Fibroblast of the conjunctiva (primary cell): ENCODE measurements around the gene PCDHB14.
"Not testable (repeated sequence)": the region's sequence is repeated elsewhere in the genome, so short reads cannot be mapped to it uniquely, and the experiment has no call there.

Experiments used
- DNase-seq: peaks from one replicate; pipeline ENCODE4 v3.0.0-alpha.2; 2010; ENCODE audit warnings: low read depth

The PCDHB14 gene

DNA sequence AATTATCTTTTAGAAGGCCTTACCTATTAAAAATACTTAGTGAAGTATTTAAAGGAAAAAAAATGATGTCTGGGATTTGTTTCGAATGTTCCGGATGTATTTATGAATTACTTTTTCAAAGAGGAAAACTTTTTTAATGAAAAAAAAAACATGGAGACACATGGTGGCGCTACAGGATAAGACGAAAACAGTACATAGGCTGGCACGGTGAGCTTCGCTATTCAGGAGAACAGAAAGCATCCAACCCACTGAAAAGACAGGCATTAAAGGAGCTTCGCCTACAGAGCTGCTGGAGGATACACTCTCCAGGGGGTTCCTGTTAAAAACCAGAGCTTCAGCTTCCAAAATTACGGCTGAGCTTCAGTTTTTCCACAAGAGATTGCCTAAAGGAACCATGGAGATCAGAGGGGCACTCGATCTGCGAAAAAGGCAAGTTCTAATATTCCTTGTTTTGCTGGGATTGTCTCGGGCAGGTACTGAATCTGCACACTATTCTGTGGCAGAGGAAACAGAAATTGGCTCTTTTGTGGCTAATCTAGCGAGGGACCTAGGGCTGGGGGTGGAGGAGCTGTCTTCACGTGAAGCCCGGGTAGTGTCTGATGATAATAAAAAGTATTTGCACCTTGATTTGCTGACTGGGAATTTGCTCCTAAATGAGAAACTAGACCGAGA is at the start of gene PCDHB14:
TSS of gene PCDHB14 (plus strand) at position 232 of the 672 bp plus-strand sequence. CDS start at position 395, 163 bp downstream.
- DNase-seq: no peak

DNA sequence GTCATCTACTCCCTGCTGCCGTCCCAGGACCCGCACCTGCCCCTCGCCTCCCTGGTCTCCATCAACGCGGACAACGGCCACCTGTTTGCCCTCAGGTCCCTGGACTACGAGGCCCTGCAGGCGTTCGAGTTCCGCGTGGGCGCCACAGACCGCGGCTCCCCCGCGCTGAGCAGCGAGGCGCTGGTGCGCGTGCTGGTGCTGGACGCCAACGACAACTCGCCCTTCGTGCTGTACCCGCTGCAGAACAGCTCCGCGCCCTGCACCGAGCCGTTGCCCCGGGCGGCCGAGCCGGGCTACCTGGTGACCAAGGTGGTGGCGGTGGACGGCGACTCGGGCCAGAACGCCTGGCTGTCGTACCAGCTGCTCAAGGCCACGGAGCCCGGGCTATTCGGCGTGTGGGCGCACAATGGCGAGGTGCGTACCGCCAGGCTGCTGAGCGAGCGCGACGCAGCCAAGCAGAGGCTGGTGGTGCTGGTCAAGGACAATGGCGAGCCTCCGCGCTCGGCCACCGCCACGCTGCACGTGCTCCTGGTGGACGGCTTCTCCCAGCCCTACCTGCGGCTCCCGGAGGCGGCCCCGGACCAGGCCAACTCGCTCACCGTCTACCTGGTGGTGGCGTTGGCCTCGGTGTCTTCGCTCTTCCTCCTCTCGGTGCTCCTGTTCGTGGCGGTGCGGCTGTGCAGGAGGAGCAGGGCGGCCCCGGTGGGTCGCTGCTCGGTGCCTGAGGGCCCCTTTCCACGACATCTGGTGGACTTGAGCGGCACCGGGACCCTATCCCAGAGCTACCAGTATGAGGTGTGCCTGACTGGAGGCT is 48.6 kb upstream of the PCDHB14 start:
- not testable (repeated sequence) for DNase-seq

DNA sequence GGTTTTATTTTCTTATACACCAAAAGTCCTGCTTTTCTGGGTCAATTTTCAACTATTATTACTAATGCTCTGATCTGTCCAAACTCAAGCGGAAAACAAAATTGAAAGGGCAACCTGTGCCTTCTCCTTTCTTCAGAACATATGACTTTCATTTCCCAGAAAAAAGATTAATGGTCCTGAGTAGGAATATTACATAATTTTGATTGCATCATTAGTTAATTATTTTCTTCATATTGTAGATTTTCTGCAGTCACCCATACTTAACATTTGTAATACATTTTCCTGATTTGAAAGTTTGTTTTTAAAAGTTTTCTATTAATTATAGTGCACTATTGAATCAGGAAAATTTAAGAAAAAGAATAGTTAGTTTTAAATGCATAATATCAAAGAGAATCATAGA is 47.2 kb upstream of the PCDHB14 start:
- no peak for DNase-seq

DNA sequence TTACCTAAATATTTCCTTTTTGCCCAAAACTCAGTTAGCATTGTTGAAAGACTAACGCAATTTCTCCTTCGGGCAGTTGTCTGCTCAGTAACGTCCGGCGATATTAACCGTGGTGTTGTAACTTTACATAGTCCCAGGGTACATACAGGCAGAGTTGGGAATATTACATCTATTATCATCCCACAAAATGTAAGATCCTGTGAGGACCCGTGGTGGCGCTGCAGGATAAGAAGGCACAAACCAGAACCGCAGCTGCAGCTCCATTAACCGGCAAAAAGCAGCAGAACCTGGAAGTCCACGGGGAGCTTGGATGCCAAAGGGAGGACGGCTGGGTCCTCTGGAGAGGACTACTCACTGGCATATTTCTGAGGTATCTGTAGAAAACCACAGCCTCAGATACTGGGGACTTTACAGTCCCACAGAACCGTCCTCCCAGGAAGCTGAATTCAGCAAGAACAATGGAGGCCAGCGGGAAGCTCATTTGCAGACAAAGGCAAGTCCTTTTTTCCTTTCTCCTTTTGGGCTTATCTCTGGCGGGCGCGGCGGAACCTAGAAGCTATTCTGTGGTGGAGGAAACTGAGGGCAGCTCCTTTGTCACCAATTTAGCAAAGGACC is 45.5 kb upstream of the PCDHB14 start, which contains the start of gene PCDHB8:
TSS of gene PCDHB8 (plus strand) at position 214 of the 615 bp plus-strand sequence. CDS start at position 459, 245 bp downstream.
- not testable (repeated sequence) for DNase-seq

DNA sequence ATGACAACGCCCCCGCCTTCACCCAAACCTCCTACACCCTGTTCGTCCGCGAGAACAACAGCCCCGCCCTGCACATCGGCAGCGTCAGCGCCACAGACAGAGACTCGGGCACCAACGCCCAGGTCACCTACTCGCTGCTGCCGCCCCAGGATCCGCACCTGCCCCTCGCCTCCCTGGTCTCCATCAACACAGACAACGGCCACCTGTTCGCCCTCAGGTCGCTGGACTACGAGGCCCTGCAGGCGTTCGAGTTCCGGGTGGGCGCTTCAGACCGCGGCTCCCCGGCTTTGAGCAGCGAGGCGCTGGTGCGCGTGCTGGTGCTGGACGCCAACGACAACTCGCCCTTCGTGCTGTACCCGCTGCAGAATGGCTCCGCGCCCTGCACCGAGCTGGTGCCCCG is 43.8 kb upstream of the PCDHB14 start:
- not testable (repeated sequence) for DNase-seq

DNA sequence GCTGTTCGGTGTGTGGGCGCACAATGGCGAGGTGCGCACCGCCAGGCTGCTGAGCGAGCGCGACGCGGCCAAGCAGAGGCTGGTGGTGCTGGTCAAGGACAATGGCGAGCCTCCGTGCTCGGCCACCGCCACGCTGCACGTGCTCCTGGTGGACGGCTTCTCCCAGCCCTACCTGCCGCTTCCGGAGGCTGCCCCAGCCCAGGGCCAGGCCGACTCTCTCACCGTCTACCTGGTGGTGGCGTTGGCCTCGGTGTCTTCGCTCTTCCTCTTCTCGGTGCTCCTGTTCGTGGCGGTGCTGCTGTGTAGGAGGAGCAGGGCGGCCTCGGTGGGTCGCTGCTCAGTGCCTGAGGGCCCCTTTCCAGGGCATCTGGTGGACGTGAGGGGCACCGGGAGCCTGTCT is 43.3 kb upstream of the PCDHB14 start:
- not testable (repeated sequence) for DNase-seq

DNA sequence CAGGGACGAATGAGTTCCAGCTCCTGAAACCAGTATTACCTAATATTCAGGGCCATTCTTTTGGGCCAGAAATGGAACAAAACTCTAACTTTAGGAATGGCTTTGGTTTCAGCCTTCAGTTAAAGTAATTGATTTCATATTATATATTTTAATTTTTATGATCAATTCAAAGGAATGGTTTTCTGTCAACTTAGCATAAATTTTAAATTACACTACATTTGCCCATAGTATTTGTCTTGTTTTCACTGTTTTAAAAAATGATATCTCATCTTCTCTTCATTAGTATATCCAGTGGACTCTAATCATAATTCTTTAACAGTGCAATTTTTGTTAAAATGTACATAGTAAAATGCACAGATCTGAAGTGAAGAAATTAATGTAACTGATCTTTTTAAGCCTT is 42.8 kb upstream of the PCDHB14 start:
- DNase-seq: no peak

DNA sequence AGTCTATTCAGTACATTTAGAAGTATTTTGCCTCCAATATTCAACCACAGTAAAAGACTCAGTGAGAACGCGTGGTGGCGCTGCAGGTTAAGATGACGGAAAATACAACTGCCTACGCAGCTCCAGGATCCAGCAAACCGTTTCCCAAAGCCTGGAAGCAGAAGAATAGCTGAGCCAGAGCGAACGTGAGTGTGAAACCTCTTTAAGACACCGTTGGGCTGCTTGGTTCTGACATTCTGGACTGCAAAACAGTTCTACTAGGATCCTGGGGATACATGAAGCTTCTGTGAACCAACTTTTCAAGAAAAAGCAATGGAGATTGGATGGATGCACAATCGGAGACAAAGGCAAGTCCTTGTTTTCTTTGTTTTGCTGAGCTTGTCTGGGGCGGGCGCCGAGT is 40.9 kb upstream of the PCDHB14 start, which contains the start of gene PCDHB16:
TSS of gene PCDHB16 (plus strand) at position 140 of the 400 bp plus-strand sequence. CDS start at position 313, 173 bp downstream.
- DNase-seq: no peak

DNA sequence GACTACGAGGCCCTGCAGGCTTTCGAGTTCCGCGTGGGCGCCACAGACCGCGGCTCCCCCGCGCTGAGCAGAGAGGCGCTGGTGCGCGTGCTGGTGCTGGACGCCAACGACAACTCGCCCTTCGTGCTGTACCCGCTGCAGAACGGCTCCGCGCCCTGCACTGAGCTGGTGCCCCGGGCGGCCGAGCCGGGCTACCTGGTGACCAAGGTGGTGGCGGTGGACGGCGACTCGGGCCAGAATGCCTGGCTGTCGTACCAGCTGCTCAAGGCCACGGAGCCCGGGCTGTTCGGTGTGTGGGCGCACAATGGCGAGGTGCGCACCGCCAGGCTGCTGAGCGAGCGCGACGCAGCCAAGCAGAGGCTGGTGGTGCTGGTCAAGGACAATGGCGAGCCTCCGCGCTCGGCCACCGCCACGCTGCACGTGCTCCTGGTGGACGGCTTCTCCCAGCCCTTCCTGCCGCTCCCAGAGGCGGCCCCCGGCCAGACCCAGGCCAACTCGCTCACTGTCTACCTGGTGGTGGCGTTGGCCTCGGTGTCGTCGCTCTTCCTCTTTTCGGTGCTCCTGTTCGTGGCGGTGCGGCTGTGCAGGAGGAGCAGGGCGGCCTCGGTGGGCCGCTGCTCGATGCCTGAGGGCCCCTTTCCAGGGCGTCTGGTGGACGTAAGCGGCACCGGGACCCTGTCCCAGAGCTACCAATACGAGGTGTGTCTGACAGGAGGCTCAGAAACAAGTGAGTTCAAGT is 38.9 kb upstream of the PCDHB14 start:
- DNase-seq: not testable (repeated sequence)

DNA sequence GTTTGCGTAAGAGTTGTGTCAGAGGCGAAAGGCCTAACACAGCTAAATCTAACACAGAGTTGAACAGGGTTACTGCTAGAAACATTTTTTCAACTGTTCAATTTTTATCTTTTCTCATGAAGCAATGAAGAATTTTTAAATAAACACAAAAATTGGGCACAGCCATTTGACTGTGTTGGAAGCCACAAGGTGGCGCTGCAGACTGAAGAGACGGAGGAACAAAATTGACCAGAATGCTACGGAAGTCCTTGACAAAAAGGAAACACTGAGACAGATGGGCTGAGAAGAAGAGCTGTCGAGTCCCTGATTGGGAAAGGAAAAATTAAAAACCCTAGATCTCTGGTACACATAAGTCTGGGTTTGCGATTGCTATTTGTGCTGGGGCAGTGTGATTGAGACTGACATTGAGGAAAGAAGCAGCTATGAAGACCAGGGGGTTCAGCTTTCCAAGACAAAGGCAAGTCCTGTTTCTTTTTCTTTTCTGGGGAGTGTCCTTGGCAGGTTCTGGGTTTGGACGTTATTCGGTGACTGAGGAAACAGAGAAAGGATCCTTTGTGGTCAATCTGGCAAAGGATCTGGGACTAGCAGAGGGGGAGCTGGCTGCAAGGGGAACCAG is 36.1 kb upstream of the PCDHB14 start, which contains the start of gene PCDHB9:
TSS of gene PCDHB9 (plus strand) at position 265 of the 616 bp plus-strand sequence. CDS start at position 423, 158 bp downstream.
- no peak for DNase-seq

DNA sequence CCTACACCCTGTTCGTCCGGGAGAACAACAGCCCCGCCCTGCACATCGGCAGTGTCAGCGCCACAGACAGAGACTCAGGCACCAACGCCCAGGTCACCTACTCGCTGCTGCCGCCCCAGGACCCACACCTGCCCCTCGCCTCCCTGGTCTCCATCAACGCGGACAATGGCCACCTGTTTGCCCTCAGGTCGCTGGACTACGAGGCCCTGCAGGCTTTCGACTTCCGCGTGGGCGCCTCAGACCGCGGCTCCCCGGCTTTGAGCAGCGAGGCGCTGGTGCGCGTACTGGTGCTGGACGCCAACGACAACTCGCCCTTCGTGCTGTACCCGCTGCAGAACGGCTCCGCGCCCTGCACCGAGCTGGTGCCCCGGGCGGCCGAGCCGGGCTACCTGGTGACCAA is 34.5 kb upstream of the PCDHB14 start:
- DNase-seq: not testable (repeated sequence)

DNA sequence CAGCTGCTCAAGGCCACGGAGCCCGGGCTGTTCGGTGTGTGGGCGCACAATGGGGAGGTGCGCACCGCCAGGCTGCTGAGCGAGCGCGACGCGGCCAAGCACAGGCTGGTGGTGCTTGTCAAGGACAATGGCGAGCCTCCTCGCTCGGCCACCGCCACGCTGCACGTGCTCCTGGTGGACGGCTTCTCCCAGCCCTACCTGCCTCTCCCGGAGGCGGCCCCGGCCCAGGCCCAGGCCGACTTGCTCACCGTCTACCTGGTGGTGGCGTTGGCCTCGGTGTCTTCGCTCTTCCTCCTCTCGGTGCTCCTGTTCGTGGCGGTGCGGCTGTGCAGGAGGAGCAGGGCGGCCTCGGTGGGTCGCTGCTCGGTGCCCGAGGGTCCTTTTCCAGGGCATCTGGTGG is 34.0 kb upstream of the PCDHB14 start:
- DNase-seq: not testable (repeated sequence)

DNA sequence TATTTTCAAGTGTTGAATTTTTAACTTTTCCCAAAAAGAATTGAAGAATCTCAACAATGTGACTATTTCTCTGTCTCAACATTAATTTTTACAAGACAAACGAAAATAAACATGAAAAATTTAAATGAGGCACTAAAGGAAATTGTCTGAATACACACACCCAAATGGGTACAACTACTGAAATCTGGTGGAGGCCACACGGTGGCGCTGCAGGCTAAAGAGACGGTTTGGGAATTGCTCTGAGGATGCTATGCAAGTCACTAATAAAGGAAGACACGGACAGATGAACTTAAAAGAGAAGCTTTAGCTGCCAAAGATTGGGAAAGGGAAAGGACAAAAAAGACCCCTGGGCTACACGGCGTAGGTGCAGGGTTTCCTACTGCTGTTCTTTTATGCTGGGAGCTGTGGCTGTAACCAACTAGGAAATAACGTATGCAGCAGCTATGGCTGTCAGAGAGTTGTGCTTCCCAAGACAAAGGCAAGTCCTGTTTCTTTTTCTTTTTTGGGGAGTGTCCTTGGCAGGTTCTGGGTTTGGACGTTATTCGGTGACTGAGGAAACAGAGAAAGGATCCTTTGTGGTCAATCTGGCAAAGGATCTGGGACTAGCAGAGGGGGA is 30.9 kb upstream of the PCDHB14 start, which contains the start of gene PCDHB10:
TSS of gene PCDHB10 (plus strand) at position 244 of the 616 bp plus-strand sequence. CDS start at position 444, 200 bp downstream.
- no peak for DNase-seq

DNA sequence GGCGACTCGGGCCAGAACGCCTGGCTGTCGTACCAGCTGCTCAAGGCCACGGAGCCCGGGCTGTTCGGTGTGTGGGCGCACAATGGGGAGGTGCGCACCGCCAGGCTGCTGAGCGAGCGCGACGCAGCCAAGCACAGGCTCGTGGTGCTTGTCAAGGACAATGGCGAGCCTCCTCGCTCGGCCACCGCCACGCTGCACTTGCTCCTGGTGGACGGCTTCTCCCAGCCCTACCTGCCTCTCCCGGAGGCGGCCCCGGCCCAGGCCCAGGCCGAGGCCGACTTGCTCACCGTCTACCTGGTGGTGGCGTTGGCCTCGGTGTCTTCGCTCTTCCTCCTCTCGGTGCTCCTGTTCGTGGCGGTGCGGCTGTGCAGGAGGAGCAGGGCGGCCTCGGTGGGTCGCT is 28.8 kb upstream of the PCDHB14 start:
- DNase-seq: not testable (repeated sequence)

DNA sequence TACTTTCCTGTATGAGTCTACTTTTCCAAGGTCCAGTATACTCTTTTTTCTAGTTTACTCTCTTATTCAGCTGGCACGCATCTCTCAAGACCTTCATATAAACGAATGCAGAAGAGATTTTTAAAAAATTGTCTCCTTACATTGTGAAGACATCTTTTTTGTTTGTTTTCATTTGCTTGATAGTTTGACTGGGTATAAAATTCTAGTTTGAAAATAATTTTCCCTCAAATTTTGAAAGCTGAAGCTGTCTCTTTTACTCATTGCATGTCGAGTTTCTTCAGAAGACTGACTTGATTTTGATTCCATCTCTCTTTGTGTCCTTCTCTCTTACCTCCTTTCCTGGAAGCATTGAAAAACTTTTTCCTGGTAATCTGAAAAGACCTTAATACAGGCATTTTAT is 26.8 kb upstream of the PCDHB14 start:
- no peak for DNase-seq

DNA sequence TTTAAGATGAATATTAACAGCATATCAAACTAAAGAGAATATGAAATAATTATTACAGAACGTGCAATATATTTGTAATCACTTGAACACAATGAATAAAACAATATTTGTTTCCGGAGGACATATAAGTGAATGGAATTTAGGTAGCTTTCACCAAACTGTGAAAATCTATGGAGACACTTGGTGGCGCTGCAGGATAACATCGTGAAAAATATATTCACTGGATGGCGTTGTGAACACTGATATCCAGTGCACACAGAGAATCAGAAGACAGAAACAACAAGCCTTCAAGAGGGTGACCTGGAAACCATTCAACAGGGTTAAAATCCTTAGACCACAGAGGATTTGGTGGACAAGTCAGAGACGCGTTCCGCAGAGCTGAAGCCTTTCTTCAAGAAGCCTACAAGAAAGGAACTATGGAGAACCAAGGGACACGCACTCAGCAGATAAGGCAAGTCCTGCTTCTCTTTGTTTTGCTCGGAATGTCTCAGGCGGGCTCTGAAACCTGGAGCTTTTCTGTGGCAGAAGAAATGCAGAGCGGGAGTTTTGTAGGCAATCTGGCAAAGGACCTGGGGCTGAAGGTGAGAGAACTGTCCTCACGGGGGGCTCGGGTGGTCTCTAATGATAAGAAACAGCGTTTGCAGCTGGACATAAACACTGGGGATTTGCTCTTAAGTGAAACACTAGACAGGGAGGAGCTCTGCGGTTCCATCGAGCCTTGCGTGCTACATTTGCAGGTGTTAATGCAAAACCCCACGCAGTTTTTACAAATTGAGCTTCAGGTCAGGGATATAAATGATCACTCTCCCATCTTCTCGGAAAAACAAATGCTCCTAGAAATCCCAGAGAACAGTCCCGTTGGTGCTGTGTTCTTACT is 23.5 kb upstream of the PCDHB14 start, which contains the start of gene PCDHB11:
TSS of gene PCDHB11 (plus strand) at position 269 of the 877 bp plus-strand sequence. CDS start at position 417, 148 bp downstream.
- DNase-seq: no peak

DNA sequence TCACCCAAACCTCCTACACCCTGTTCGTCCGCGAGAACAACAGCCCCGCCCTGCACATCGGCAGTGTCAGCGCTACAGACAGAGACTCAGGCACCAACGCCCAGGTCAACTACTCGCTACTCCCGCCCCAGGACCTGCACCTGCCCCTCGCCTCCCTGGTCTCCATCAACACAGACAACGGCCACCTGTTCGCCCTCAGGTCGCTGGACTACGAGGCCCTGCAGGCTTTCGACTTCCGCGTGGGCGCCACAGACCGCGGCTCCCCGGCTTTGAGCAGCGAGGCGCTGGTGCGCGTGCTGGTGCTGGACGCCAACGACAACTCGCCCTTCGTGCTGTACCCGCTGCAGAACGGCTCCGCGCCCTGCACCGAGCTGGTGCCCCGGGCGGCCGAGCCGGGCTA is 22.0 kb upstream of the PCDHB14 start:
- DNase-seq: not testable (repeated sequence)

DNA sequence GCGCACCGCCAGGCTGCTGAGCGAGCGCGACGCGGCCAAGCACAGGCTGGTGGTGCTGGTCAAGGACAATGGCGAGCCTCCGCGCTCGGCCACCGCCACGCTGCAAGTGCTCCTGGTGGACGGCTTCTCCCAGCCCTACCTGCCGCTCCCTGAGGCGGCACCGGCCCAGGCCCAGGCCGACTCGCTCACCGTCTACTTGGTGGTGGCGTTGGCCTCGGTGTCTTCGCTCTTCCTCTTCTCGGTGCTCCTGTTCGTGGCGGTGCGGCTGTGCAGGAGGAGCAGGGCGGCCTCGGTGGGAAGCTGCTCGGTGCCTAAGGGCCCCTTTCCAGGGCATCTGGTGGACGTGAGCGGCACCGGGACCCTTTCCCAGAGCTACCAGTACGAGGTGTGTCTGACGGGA is 21.5 kb upstream of the PCDHB14 start:
- DNase-seq: not testable (repeated sequence)

DNA sequence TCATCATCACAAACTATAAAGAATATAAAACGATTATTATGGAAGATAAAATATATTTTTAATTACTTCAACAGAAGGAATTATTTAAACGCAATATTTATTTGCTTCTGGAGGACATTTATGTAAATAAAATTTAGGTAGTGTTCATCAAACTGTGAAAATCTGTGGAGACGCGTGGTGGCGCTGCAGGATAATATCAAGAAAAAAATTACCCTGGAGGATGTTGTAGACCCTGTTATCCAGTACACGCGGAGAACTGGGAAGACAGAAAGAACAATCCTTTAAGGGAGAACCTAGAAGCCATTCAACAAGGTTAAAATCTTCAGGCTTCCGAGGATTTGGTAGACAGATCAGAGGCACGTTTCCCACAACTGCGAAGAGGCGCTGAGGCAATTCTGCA is 14.7 kb upstream of the PCDHB14 start, which contains the start of gene PCDHB12:
TSS of gene PCDHB12 (plus strand) at position 242 of the 400 bp plus-strand sequence. CDS start 189 bp downstream, outside the sequence.
- no peak for DNase-seq
